ENCODE data around the gene CROCC. TPM values are rescaled to one million over a fixed set of nuclear protein-coding genes. Genes with fewer than 3 reads are reported as not detected.

Gene CROCC
- total and polyA plus RNA-seq, 2 experiments from 2014 or later, result 14.6 to 30.3 TPM

DNA sequence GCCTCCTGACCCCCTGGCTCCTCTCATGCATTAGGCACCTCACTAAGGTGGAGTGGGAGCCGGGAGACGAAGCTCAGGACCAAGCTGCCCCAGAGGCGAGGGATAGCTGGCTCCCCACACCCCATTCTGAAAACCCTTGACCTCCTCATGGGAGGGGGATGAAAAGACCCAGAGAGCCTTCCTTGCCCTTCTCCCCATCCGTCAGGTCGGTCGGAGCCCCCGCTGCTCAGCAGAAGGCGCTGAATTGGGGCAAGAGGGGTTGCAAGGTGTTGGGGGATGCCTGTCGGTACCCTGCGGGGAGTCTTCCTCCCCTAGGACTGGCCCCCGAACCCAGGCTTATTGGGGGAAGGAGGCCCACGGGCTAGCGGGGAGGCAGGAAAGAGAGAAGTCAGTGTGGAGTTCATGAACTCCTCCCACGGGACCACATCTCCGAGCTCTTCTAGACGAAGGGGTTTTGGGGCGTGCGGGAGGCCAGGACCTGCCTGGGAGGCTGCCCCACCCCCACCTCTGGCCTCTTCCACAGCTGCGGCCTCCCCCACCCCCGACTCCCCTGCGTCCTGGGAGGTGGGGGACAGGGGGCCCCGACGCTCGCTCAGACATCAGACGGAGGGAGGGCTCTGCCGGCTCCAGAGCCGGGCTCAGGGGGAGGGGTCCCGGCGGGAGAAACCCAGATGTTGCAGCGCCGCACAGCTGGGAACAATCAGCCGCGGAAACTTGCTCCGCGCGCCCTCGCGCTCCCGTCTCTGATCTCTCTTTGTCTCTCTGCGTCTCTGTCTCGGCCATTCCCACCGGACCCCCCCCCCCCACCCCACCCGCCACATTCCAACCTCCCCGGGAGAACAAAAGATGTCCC lies 58.0 kb downstream of the CROCC start:
- H3K4me1 ChIP-seq (ENCODE audit: low read depth), result peaks cover 5% of the 10 kb centered on the region
- TF ChIP-seq, protein P1, sequence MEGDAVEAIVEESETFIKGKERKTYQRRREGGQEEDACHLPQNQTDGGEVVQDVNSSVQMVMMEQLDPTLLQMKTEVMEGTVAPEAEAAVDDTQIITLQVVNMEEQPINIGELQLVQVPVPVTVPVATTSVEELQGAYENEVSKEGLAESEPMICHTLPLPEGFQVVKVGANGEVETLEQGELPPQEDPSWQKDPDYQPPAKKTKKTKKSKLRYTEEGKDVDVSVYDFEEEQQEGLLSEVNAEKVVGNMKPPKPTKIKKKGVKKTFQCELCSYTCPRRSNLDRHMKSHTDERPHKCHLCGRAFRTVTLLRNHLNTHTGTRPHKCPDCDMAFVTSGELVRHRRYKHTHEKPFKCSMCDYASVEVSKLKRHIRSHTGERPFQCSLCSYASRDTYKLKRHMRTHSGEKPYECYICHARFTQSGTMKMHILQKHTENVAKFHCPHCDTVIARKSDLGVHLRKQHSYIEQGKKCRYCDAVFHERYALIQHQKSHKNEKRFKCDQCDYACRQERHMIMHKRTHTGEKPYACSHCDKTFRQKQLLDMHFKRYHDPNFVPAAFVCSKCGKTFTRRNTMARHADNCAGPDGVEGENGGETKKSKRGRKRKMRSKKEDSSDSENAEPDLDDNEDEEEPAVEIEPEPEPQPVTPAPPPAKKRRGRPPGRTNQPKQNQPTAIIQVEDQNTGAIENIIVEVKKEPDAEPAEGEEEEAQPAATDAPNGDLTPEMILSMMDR (IDR thresholded peaks at IDR 0.05; ENCODE audit: low read depth, low read length), result no peak
- no peak overlapping the region for H3K27ac ChIP-seq

DNA sequence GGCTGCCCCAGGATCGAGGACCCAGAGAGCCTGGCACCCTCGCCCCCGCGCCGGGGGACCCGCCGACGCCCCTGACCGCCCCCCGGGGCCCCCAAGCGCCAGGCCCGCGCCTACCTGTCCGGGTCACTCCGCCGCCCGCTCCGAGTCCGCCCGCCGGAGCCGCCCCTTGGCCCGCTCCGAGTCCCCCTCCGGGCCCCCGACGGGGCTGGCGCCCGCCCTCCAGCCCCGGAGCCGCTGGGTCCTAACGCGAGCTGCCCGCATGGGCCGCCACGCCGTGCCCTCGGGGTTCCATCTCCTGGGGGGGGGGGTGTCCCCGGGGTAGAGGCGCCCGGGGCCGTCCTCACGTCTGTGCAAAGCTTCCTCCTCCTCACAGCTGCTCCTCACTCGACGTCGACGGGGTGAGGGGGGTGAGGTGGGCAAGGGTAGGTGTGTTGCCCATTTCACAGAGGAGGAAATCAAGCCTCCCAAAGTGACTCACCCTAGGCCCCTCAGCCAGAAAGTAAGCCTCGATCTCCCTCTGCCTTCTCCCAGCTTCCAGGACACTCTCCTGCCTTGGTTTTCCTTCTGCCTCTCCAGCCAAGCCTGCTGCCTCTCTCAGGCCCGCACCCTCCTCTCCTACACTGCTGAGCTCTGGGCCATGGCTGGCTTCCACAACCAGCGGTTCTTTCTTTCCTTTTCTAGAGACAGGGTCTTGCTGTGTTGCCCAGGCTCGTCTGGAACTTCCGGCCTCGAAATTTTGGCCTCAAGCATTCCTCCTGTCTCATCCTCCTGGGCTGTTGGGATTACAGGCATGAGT lies 58.9 kb downstream of the CROCC start, which contains the start of gene MFAP2:
Gene MFAP2, minus strand, starts transcription at position 148 of the 796 bp plus-strand sequence. CDS start 2,347 bp downstream, outside the sequence.
- no peaks in the 10 kb centered on the region for H3K9me3 ChIP-seq (ENCODE audit: low read depth)
- H3K27ac ChIP-seq, result no peak within 1 kb of the TSS

More for the DNA sequence above, 58.0 kb downstream of the CROCC start:
- DNase-seq (ENCODE audit: low read depth in 1 of 2, low spot score in 1 of 2), result peak in 1 of 2 donors; percentile 79
- no peaks in the 10 kb centered on the region for H3K9me3 ChIP-seq (ENCODE audit: low read depth)
- H3K36me3 ChIP-seq, result no peaks in the 10 kb centered on the region
- peak overlapping the region; percentile 79 for H3K4me3 ChIP-seq
- no peaks in the 10 kb centered on the region for H3K27me3 ChIP-seq

DNA sequence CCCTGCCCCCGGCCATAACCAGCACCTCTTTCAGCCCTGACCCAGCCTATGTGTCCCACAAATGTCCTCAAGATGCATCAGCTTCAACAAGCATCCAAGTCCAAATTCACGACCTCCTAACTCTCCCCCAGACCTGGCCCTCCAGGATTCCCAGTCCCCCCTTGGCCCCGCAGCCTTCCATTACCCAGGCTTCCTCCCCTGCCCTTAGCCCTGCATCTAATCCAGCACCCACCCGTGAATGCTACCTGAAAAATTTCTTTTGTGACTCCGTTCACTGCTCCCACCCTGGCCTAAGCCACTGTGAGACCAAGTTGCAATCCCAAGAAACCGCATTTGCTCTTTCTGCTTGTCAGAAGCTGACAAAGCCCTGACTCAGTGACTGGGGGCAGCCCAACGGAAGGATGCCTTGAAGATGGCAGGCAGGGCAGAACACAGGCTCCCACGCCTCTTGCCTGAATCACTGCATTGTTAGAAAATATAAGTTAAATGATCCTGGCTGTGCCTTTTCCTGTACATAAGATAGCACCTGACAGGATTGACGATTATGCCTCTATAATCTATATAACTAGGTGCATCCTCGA lies 59.6 kb downstream of the CROCC start:
- Histone ChIP-seq H3K27me3 (no peaks in the 10 kb centered on the region), H3K36me3 (no peaks in the 10 kb centered on the region), H3K4me3 (no peak overlapping the region), H3K27ac (no peak overlapping the region), H3K4me1 (ENCODE audit: low read depth) (peaks cover 5% of the 10 kb centered on the region), H3K9me3 (ENCODE audit: low read depth) (no peaks in the 10 kb centered on the region)
- peak in 1 of 2 donors; percentile 79 for DNase-seq (ENCODE audit: low read depth in 1 of 2, low spot score in 1 of 2)
- TF ChIP-seq, protein P1 (IDR thresholded peaks at IDR 0.05; ENCODE audit: low read depth, low read length), result no peak

More for the DNA sequence above, 58.9 kb downstream of the CROCC start, which contains the start of gene MFAP2:
- TF ChIP-seq, protein P1 (IDR thresholded peaks at IDR 0.05; ENCODE audit: low read depth, low read length), result no peak
- Histone ChIP-seq H3K36me3 (no peaks in the 10 kb centered on the region), H3K27me3 (no peaks in the 10 kb centered on the region), H3K4me3 (peak within 1 kb of the TSS; percentile 79), H3K4me1 (ENCODE audit: low read depth) (peaks cover 5% of the 10 kb centered on the region)
- peak; percentile 58 to 60 for DNase-seq (ENCODE audit: low read depth in 1 of 2, low spot score in 1 of 2)

DNA sequence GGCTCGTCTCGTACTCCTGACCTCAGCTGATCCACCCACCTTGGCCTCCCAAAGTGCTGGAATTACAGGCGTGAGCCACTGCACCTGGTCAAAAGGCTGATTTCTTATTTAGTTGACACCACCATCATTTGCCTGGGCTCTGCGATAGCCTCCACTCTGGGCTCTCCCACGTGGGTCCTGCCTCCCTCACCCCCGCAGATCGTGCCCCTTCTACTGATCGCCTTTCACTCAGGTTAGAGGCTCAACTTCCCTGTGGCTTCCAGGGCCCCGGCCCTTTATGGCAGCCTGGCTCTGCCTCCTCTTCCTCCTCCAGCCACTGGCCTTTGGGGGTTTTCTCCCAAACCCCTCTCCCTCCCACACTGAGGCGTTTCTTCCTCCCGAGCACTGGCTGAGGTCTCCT lies 61.2 kb downstream of the CROCC start:
- Histone ChIP-seq H3K4me1 (ENCODE audit: low read depth) (peaks cover 5% of the 10 kb centered on the region), H3K36me3 (no peaks in the 10 kb centered on the region), H3K27ac (no peak overlapping the region), H3K9me3 (ENCODE audit: low read depth) (no peaks in the 10 kb centered on the region), H3K27me3 (no peaks in the 10 kb centered on the region), H3K4me3 (no peak overlapping the region)
- TF ChIP-seq, protein P1 (IDR thresholded peaks at IDR 0.05; ENCODE audit: low read depth, low read length), result no peak
- DNase-seq (ENCODE audit: low read depth in 1 of 2, low spot score in 1 of 2), result no peak

DNA sequence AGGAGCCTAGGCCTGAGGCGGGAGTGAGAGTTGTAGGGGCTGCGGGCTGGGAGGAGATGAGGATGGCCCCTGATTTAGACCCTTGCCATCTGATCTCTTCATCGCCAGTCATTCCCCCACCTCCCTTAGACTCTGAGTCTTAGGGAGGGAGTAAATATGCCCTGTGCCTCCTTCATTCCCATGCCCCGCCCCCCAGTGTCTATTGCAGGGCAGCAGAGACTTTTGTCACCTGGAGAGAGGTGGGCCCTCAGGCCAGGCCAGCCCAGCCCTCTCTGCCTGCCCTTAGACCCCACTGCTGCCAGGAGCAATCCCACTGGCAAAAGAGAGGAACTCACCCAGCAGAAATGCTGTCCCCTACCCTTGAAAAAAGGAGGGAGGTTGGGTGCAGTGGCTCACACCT lies 61.9 kb downstream of the CROCC start:
- no peak for DNase-seq (ENCODE audit: low read depth in 1 of 2, low spot score in 1 of 2)
- Histone ChIP-seq H3K27ac (no peak overlapping the region), H3K9me3 (ENCODE audit: low read depth) (no peaks in the 10 kb centered on the region), H3K36me3 (no peaks in the 10 kb centered on the region), H3K4me1 (ENCODE audit: low read depth) (peaks cover 5% of the 10 kb centered on the region), H3K4me3 (no peak overlapping the region), H3K27me3 (no peaks in the 10 kb centered on the region)
- TF ChIP-seq, protein P1 (IDR thresholded peaks at IDR 0.05; ENCODE audit: low read depth, low read length), result no peak

All from cardiac muscle cell (in vitro differentiated cells and primary cell).